SH-SY5Y (cell line): Measurements from ENCODE around the gene RBMS3.

Experiments used
- GATA2 ChIP-seq: IDR thresholded peaks from 2 replicates; pipeline ENCODE4 v1.6.1; 2011; ENCODE audit warnings: mild to moderate bottlenecking, low read depth, low read length
- GATA3 ChIP-seq: IDR thresholded peaks from 2 replicates; pipeline ENCODE4 v1.6.1; 2011; ENCODE audit warnings: low read depth, mild to moderate bottlenecking, low read length, moderate library complexity

DNA sequence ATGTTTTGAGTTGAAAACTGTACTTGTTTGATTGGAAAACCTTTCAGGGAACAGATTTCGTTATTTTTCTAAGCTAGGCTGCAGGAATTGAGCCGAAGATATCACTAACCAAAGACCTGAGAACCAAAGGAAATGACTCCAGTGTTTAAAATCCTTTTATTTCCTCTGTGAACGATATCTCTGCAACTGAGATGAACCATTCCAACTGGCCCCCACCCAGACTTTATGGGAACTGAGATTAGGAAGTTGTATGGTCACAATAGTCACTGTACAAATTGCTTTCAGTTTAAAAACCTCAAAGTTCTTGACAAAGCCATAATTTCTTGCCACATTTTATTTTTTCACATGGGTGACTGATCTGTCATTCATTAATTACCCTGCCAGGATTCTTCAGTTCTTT lies 232.4 kb downstream of the RBMS3 start:
- TF ChIP-seq GATA2 (no peak), GATA3 (no peak)
